Esophagus muscularis mucosa (tissue), 4 donors: ENCODE measurements around the gene SS18L1. TPM values are rescaled to one million over a fixed set of nuclear protein-coding genes. Genes with fewer than 3 reads are reported as not detected.

Experiments used
- DNase-seq: peaks from one replicate; pipeline ENCODE4 v3.0.0-alpha.2; 2017; ENCODE audit errors: extremely low spot score
- H3K27ac ChIP-seq, 4 donors: fragments of 200-600 bp; sonication (generic); replicated peaks in 1 of 4; 1 replicate in 3 of 4; 2 replicates in 1 of 4; pipeline ENCODE4 v1.5.1; 2016 to 2019; ENCODE audit warnings: mild to moderate bottlenecking in 1 of 4
- H3K27me3 ChIP-seq, 4 donors: fragments of 200-600 bp; sonication (generic); one replicate each; pipeline versions ENCODE4 v1.5.1 to v1.6.0; 2016 to 2019
- H3K36me3 ChIP-seq, 4 donors: fragments of 200-600 bp; sonication (generic); one replicate each; pipeline ENCODE4 v1.5.1; 2016 to 2019
- H3K4me1 ChIP-seq, 4 donors: fragments of 200-600 bp; sonication (generic); one replicate each; pipeline ENCODE4 v1.5.1; 2016 to 2019
- H3K4me3 ChIP-seq, 4 donors: fragments of 200-600 bp; sonication (generic); 1 replicate in 2 of 4; 2 replicates in 2 of 4; pipeline ENCODE4 v1.5.1; 2016 to 2019; ENCODE audit warnings: mild to moderate bottlenecking in 4 of 4, moderate library complexity in 1 of 4
- H3K9me3 ChIP-seq, 4 donors: fragments of 200-600 bp; sonication (generic); 1 replicate in 3 of 4; 2 replicates in 1 of 4; pipeline ENCODE4 v1.5.1; 2016 to 2019
- EP300 ChIP-seq: sonication (generic); formaldehyde crosslinking; IDR thresholded peaks from one replicate; pipeline ENCODE4 v1.6.1; 2017; ENCODE audit warnings: antibody characterized with exemption
- POLR2A ChIP-seq: fragments of 450-650 bp; IDR thresholded peaks from one replicate; pipeline ENCODE4 v1.6.1; 2017; ENCODE audit warnings: antibody characterized with exemption, moderate library complexity, mild to moderate bottlenecking, low read depth
- POLR2AphosphoS5 ChIP-seq, 2 donors: sonication (generic); formaldehyde crosslinking; IDR thresholded peaks; one replicate each; pipeline ENCODE4 v1.6.1; 2017; ENCODE audit warnings: antibody characterized with exemption in 2 of 2
- WGBS: methylation state at CpG from one replicate; pipeline ENCODE4 v1.1.5; 2018; 5-methylcytosine and 5-hydroxymethylcytosine counted together
- intact Hi-C: fragments of 100-400 bp; cut with DNase I; formaldehyde crosslinking; loops from one replicate; pipeline ENCODE4 v1.15.1; 2023
- total RNA-seq, 4 donors: library from RNA; depleted of rRNA; stranded (reverse); fragments of >200 nt; gene quantifications; one replicate each; pipeline versions ENCODE4 v1.1.0 to v1.2.1, GENCODE V29; 2016
- TF ChIP-seq, protein P1 (sequence below), 3 experiments: fragments of 200-600 bp in 2 of 3; fragments of 450-650 bp in 1 of 3; sonication (generic) in 2 of 3; IDR thresholded peaks; one replicate each; pipeline ENCODE4 v1.5.1; 2017 to 2019; ENCODE audit warnings: antibody characterized with exemption in 3 of 3, mild to moderate bottlenecking in 2 of 3, moderate library complexity in 1 of 3

Gene SS18L1
- total RNA-seq, 4 donors from 2014 or later = 9.1 to 13.3 (median 10.8) TPM

DNA sequence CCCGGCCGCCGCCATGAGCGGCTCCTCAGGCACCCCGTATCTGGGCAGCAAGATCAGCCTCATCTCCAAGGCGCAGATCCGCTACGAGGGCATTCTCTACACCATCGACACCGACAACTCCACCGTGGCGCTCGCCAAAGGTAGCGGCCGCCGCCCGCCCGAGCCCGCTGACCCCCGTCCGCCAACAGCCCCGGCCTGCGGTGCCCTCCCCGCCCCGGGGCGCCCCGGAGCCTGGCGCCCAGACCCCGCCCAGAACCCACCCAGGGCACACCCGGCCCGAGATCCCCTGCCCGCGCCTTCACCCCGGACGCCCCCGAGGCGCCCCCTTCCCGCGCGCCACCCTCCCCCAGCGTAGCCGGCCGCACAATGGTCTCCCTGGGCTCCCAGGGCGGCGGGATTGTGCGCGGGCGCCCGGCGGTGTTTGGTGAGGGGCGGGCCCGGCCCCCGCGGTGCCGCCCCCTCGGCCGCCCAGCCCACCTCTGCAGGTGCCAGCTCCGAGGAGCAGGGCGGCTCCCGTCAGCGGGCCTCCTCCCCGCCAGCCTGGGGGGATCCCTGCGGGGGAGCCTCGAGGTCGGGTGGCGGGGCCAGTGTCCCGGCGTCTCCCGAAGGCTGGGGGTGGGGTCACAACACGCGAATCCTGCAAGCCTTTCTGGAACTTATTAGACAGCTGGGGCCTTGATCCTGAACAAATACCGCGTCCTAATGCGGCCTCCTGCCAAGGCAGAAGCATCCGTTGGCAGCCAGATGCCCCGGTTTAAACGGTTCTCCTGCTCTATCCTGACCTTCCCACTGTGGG lies 20.7 kb upstream of the SS18L1 start:
- peaks cover 0 to 17% (median under 1%) of the 10 kb centered on the region in 4 donors for H3K27me3 ChIP-seq
- no peak for DNase-seq
- H3K27ac ChIP-seq = peak overlapping the region; percentile 91 to 98 (median 96)
- peaks cover 20 to 36% (median 35%) of the 10 kb centered on the region in 4 donors for H3K36me3 ChIP-seq
- TF ChIP-seq EP300 (no peak), POLR2AphosphoS5 (IDR thresholded peaks at IDR 0.05) (no peak), POLR2A (no peak)
- TF ChIP-seq, protein P1, sequence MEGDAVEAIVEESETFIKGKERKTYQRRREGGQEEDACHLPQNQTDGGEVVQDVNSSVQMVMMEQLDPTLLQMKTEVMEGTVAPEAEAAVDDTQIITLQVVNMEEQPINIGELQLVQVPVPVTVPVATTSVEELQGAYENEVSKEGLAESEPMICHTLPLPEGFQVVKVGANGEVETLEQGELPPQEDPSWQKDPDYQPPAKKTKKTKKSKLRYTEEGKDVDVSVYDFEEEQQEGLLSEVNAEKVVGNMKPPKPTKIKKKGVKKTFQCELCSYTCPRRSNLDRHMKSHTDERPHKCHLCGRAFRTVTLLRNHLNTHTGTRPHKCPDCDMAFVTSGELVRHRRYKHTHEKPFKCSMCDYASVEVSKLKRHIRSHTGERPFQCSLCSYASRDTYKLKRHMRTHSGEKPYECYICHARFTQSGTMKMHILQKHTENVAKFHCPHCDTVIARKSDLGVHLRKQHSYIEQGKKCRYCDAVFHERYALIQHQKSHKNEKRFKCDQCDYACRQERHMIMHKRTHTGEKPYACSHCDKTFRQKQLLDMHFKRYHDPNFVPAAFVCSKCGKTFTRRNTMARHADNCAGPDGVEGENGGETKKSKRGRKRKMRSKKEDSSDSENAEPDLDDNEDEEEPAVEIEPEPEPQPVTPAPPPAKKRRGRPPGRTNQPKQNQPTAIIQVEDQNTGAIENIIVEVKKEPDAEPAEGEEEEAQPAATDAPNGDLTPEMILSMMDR (IDR thresholded peaks at IDR 0.05) = no peak
- intact Hi-C loops = no loop called here
- WGBS = 0% methylated on average over 8 of the region's 77 CpGs
- H3K4me1 ChIP-seq = peaks cover 26 to 42% (median 33%) of the 10 kb centered on the region in 4 donors
- peak overlapping the region; percentile 86 to 99 (median 93) for H3K4me3 ChIP-seq
- H3K9me3 ChIP-seq = no peaks in the 10 kb centered on the region

DNA sequence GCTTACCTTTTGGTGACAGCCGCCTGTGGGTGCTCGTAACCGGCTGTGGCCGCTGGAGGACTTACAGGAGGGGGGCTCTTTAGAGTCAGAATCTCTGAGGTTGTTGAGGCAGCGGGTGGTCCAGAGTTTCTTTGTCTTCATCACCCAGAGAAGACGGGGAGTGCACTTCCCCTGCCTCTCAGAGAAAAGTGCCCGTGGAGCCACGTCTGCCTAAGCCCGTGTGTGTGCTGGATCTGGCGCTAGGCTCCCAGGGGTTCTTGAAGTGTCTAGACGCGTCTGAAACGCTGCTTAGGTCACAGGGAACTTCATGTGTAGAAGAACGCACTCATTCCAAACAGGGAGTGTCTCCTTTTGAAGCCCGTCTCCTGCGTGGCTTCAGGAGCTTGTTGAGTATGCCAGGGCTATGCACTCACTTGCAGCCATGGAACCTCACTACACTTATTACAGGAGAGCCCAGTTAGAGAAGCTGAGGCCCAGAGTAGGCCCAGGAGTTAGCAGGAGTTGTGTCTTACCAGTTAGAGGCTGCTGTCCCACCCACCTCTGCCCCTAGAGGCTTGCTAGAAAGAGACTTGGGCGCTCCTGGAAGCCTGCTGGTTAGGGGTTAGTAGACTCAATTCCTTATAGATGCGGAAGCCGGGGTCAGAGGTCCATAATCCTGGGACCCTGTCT lies 20.0 kb upstream of the SS18L1 start:
- intact Hi-C loops = no loop called here
- 35% methylated on average over 11 of the region's 19 CpGs for WGBS
- peaks cover 0 to 10% (median 0%) of the 10 kb centered on the region in 4 donors for H3K27me3 ChIP-seq
- peaks cover 26 to 42% (median 30%) of the 10 kb centered on the region in 4 donors for H3K4me1 ChIP-seq
- peaks cover 20 to 44% (median 42%) of the 10 kb centered on the region in 4 donors for H3K36me3 ChIP-seq
- DNase-seq = no peak
- no peaks in the 10 kb centered on the region for H3K9me3 ChIP-seq
- peak overlapping the region; percentile 91 to 98 (median 96) for H3K27ac ChIP-seq
- peak; percentile 63 to 73 for TF ChIP-seq POLR2AphosphoS5 (IDR thresholded peaks at IDR 0.05)
- TF ChIP-seq, protein P1 (IDR thresholded peaks at IDR 0.05) = no peak
- peak overlapping the region; percentile 86 to 99 (median 93) for H3K4me3 ChIP-seq

DNA sequence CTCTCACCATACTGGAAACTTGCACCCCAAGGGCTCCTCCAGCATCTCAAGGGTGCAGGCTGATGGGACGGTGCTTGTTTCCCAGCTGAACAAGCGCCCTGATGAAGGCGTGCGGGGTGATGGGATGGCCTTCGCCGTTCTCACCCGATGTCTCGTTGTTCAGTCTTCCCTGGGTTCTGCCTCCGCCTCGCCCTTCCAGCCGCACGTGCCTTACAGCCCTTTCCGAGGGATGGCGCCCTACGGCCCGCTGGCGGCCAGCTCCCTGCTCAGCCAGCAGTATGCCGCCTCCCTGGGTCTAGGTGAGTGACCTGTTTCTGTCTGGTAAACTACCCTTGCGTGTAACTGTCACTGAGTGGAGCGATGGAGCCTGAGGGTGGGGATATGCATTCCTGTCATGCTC lies 17.4 kb upstream of the SS18L1 start:
- 92% methylated on average over 20 of the region's 20 CpGs for WGBS

DNA sequence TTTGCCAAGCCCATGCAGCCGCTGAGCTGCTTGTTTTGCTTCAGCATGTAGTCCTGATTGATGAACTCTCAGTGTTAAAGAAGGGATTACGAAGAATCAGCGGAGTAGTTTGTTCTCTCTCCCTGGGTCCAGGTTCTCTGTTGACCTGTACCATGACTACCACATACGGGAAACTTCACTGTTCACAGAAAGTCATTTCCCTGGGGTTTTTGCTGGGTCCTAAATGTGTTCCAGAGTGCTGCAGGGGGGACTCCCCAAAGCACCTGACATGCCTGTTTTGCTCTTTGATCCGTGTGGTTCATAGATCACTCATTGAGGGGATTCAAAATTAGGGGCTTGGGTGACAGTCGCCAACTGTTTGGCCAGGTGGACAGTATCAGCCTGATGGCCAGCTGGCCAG lies 15.8 kb upstream of the SS18L1 start:
- Histone ChIP-seq H3K36me3 (peaks cover 52 to 85% (median 84%) of the 10 kb centered on the region in 4 donors), H3K4me3 (no peak overlapping the region), H3K27ac (no peak overlapping the region), H3K9me3 (no peaks in the 10 kb centered on the region), H3K27me3 (no peaks in the 10 kb centered on the region), H3K4me1 (peaks cover 22 to 41% (median 30%) of the 10 kb centered on the region in 4 donors)
- no peak for TF ChIP-seq POLR2A
- TF ChIP-seq POLR2AphosphoS5 (IDR thresholded peaks at IDR 0.05) = no peak
- TF ChIP-seq EP300 = no peak
- TF ChIP-seq, protein P1 (IDR thresholded peaks at IDR 0.05) = no peak
- intact Hi-C loops = no loop called here
- no peak for DNase-seq
- 85% methylated on average over 4 of the region's 6 CpGs for WGBS

More for the DNA sequence above, 17.4 kb upstream of the SS18L1 start:
- Histone ChIP-seq H3K36me3 (peaks cover 40 to 69% (median 67%) of the 10 kb centered on the region in 4 donors), H3K4me1 (peaks cover 12 to 32% (median 20%) of the 10 kb centered on the region in 4 donors), H3K9me3 (no peaks in the 10 kb centered on the region), H3K27ac (no peak overlapping the region), H3K27me3 (no peaks in the 10 kb centered on the region), H3K4me3 (no peak overlapping the region)
- intact Hi-C loops = no loop called here
- no peak for DNase-seq
- TF ChIP-seq EP300 = no peak

DNA sequence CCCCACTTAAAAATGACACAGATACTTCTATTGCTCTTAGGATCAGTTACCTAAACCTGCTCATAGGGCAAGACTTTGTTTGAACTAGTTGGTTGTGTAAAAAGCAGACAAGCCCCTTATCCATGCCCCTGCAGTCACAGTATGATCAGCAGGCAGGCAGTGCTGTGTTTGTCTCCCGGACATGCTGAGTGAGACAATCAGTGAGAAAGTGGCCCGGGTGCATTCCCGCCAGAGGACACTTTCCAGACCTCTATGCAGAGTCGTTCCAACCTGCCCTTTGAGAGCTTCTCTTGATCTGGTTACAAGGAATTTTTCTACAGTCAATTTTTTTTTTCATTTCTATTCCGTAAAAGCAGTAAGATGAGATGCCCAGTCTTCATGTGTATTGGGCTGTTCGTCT lies 15.1 kb upstream of the SS18L1 start:
- intact Hi-C loops = no loop called here
- Histone ChIP-seq H3K4me1 (peaks cover 27 to 41% (median 30%) of the 10 kb centered on the region in 4 donors), H3K27ac (no peak overlapping the region), H3K9me3 (no peaks in the 10 kb centered on the region), H3K27me3 (no peaks in the 10 kb centered on the region), H3K36me3 (peaks cover 52 to 92% (median 91%) of the 10 kb centered on the region in 4 donors), H3K4me3 (no peak overlapping the region)
- TF ChIP-seq, protein P1 (IDR thresholded peaks at IDR 0.05) = no peak
- no peak for DNase-seq
- WGBS = 82% methylated on average over 6 of the region's 6 CpGs
